Mesothelial cell of epicardium (in vitro differentiated cells): ENCODE measurements around the gene KCNH2. TPM values are rescaled to one million over a fixed set of nuclear protein-coding genes. Genes with fewer than 3 reads are reported as not detected.

Experiments used
- DNase-seq, 2 experiments: peaks; one replicate each; pipeline ENCODE4 v3.0.0; 2021; ENCODE audit warnings: low spot score in 2 of 2; ENCODE audit not compliant: unreplicated experiment in 2 of 2
- H3K27ac Mint-ChIP-seq: 2 replicates; pipeline ENCODE4 v1.8.0; 2021; ENCODE audit warnings: mixed read lengths
- H3K27me3 Mint-ChIP-seq: 2 replicates; pipeline ENCODE4 v1.8.0; 2021; ENCODE audit warnings: low read depth, mixed read lengths
- H3K36me3 Mint-ChIP-seq: 2 replicates; pipeline ENCODE4 v1.8.0; 2021; ENCODE audit warnings: mixed read lengths
- H3K4me1 Mint-ChIP-seq: 2 replicates; pipeline ENCODE4 v1.8.0; 2021; ENCODE audit warnings: mixed read lengths
- H3K4me3 Mint-ChIP-seq: 2 replicates; pipeline ENCODE4 v1.8.0; 2021; ENCODE audit warnings: mild to moderate bottlenecking, moderate library complexity, mixed read lengths
- H3K9me3 Mint-ChIP-seq: 2 replicates; pipeline ENCODE4 v1.8.0; 2021; ENCODE audit warnings: mixed read lengths
- CTCF ChIP-seq: fragments of 200-600 bp; sonication (generic); IDR thresholded peaks from one replicate; pipeline ENCODE4 v1.5.0; 2021; ENCODE audit warnings: antibody characterized with exemption; ENCODE audit not compliant: unreplicated experiment
- total RNA-seq: library from RNA; stranded (reverse); gene quantifications from 3 replicates; pipeline ENCODE4 v1.2.1, GENCODE V29; 2021

Gene KCNH2
- total RNA-seq, 1 donor from 2014 or later: 11.2 TPM

DNA sequence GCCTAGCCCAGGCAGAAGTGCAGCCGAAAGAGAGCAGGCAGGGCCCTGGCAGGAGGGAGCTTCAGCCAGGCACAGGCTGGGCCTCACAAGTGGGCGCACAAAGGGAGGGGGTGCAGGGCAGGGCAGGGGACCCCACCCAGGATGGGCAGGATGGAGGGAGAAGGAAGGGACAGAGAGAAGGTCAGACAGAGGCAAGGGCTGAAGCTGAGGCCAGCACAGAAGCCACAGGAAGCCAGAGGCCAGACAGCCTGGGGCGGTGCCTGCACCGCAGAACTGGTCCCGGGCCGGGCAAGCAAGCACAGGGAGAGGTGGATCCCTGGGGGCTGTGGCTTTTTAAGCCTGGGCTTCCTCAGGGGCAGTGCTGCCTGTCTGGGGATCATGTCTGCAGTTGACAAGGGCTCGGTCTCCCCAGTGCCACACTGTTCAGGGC is 29.4 kb upstream of the KCNH2 start:
- Mint-ChIP-seq H3K27ac (no peak overlapping the region), H3K9me3 (no peaks in the 10 kb centered on the region), H3K4me3 (no peak overlapping the region), H3K36me3 (no peaks in the 10 kb centered on the region), H3K27me3 (peaks cover 10% of the 10 kb centered on the region), H3K4me1 (peaks cover 26% of the 10 kb centered on the region)
- no peak for DNase-seq
- TF ChIP-seq CTCF: no peak

GRCh38 chr7:151006590-151007300 is 28.6 kb upstream of the KCNH2 start:
- Mint-ChIP-seq H3K36me3 (no peaks in the 10 kb centered on the region), H3K4me3 (no peak overlapping the region), H3K27me3 (peaks cover 5% of the 10 kb centered on the region), H3K27ac (no peak overlapping the region), H3K4me1 (peaks cover 24% of the 10 kb centered on the region), H3K9me3 (no peaks in the 10 kb centered on the region)
- no peak for TF ChIP-seq CTCF
- DNase-seq: no peak

DNA sequence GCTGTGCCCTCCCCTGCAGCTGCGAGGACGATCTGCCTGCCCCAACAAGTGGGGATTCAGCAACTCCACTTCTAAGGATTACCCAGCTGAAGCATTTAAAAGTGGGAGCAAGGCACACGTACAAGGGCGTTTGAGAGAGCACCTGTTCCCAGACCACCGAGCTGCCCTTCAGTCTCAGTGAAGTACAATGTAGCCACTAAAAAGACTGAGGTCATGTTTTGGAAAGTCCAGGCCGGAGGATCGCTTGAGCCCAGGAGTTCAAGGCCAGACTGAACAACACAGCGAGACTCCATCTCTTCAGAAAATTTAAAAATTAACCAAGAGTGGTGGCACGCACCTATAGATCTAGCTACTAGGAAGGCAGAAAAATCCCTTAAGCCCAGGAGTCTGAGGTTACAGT is 27.4 kb upstream of the KCNH2 start:
- Mint-ChIP-seq H3K9me3 (no peaks in the 10 kb centered on the region), H3K27me3 (peaks cover 3% of the 10 kb centered on the region), H3K27ac (no peak overlapping the region), H3K36me3 (no peaks in the 10 kb centered on the region), H3K4me3 (no peak overlapping the region), H3K4me1 (peaks cover 17% of the 10 kb centered on the region)
- no peak for TF ChIP-seq CTCF
- DNase-seq: no peak

DNA sequence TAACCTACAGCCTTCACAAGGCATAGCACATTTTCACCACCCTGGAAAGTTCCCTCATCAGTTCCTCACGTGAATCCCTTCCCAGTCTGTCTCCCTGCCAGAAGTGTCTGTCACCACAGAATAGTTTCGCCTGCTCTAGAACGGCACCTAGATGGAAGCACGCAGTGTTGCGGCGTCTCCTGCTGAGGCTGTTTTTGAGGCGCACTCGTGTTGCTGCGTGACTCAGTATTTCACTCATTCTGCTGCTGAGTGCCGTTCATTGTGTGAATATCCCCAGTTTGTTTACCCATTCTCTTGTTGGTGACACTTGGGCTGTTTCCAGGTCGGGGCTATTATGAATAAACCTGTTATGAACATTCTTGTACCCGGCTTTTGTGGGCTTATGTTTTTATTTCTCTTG is 25.5 kb upstream of the KCNH2 start:
- H3K4me1 Mint-ChIP-seq: peaks cover 10% of the 10 kb centered on the region

DNA sequence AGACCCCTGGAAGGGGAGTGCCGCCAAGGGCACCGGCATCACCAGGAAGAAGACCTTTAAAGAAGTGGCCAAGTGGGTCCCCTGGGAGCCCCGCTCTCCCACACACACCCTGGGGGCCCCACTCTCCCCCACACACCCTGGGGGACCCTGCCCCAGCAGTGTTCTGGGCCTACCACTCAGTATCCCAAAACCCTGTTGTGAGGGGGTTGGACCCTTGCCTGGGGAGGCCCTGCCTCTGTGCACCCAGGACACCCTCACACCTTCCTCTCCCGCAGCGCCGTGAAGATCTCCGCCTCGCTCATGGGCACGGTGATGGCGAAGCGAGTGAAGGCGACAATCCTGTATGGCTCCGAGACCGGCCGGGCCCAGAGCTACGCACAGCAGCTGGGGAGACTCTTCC is 23.4 kb upstream of the KCNH2 start:
- H3K36me3 Mint-ChIP-seq: no peaks in the 10 kb centered on the region

More for the DNA sequence above, 25.5 kb upstream of the KCNH2 start:
- Mint-ChIP-seq H3K27me3 (peaks cover 3% of the 10 kb centered on the region), H3K9me3 (no peaks in the 10 kb centered on the region), H3K27ac (no peak overlapping the region), H3K4me3 (no peak overlapping the region), H3K36me3 (no peaks in the 10 kb centered on the region)
- DNase-seq: no peak
- TF ChIP-seq CTCF: no peak

More for the DNA sequence above, 23.4 kb upstream of the KCNH2 start:
- no peak overlapping the region for H3K27ac Mint-ChIP-seq
- TF ChIP-seq CTCF: no peak
- no peak for DNase-seq
- H3K4me1 Mint-ChIP-seq: peaks cover 13% of the 10 kb centered on the region
- no peak overlapping the region for H3K4me3 Mint-ChIP-seq
- no peaks in the 10 kb centered on the region for H3K9me3 Mint-ChIP-seq
- H3K27me3 Mint-ChIP-seq: peaks cover 3% of the 10 kb centered on the region
